Heart left ventricle (tissue), 13 donors: ENCODE data around the gene WDR7.

ENCODE experiments used
- CTCF ChIP-seq, 12 donors: fragments of 200-600 bp; sonication (generic) in 4 of 12; IDR thresholded peaks; one replicate each; pipeline versions ENCODE4 v1.5.0 to v1.8.0; 2018 to 2022; ENCODE audit warnings: antibody characterized with exemption in 12 of 12, mild to moderate bottlenecking in 5 of 12
- POLR2A ChIP-seq, 2 donors: fragments of 450-650 bp; IDR thresholded peaks; one replicate each; pipeline ENCODE4 v1.6.1; 2017; ENCODE audit warnings: antibody characterized with exemption in 2 of 2, mild to moderate bottlenecking in 2 of 2, moderate library complexity in 2 of 2
- donor health status: ischemic (EF 13 %, LVEDD 7.1; RV severe dilation, severe dysfunction).
- donor health status: DM: no; HTN: yes; CAD: no.
- donor health status: DM: no; HTN: no; CAD: no.
- donor health status: ischemic (EF 25% LVEDD 6.9; RV normal size, moderate dysfunction).
- donor health status: ischemic (EF 25% LVEDD 5.7; RV mildly dilated, moderate dysfunction).
- donor health status: ischemic (EF 35%, LVEDD 5.7; RV mildly dilated, moderate dysfunction).
- donor health status: nonischemic (EF 11% LVEDD 7.7; RV severe dilation, severe dysfunction).
- donor health status: DM: yes; HTN: yes; CAD: no.
- donor health status: PGD.
- donor health status: ischemic (EF 29% LVEDD 5.4; RV normal size, mild dysfunction).
- donor health status: nonischemic (EF 23%, LVEDD 6.1; RV moderate dilation, normal function).

GRCh38 chr18:56678836-56679565 lies 27.8 kb downstream of the WDR7 start:
- no peak for TF ChIP-seq POLR2A (IDR thresholded peaks at IDR 0.05)
- TF ChIP-seq CTCF (IDR thresholded peaks at IDR 0.05): no peak
